Ureter (tissue), 1 donor: ENCODE measurements around the gene TRIM14. TPM values are rescaled to one million over a fixed set of nuclear protein-coding genes. Genes with fewer than 3 reads are reported as not detected.
A peak's percentile ranks its signal among the peaks of the same experiment; 100 is the strongest.
"Not testable (repeated sequence)": the region's sequence is repeated elsewhere in the genome, so short reads cannot be mapped to it uniquely, and the experiment has no call there.

ENCODE experiments used
- DNase-seq: peaks from one replicate; pipeline ENCODE4 v3.0.0-alpha.2; 2020; ENCODE audit warnings: low spot score
- total RNA-seq: library from RNA; stranded (reverse); gene quantifications from one replicate; pipeline ENCODE4 v1.2.4, GENCODE V29; 2023
- donor health status: DM: yes; HTN: yes; CAD: no.

TRIM14 gene
- total RNA-seq, 1 donor from 2014 or later = 66.9 TPM

GRCh38 chr9:98083566-98084183, 35.3 kb downstream of the TRIM14 start:
- DNase-seq = no peak

GRCh38 chr9:98083061-98083501, 35.9 kb downstream of the TRIM14 start:
- no peak for DNase-seq

- no peak for DNase-seq
These were observed 37.4 kb downstream of the TRIM14 start for GRCh38 chr9:98081477-98082219.

- no peak for DNase-seq
These were observed 38.2 kb downstream of the TRIM14 start for GRCh38 chr9:98080780-98081179.

DNA sequence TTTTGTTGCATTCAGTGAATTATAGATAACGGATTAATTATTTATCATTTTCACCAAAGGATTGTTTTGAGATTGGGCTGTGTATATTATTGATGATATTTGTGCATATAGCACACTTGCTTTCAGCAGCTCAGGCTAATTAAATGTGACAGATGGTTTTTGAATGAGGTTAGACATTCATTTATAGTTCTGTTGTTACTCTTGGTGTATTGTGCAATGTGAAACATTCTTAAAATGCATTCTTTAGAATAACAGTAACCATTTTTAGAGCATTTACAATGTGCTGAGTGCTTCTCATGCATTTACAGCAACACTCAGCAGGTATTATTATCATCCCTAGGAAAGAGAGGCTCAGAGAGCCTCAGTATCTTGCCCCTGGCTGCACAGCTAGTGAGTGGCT, 38.7 kb downstream of the TRIM14 start:
- no peak for DNase-seq

- no peak for DNase-seq
These were observed 40.1 kb downstream of the TRIM14 start for GRCh38 chr9:98078895-98079294.

DNA sequence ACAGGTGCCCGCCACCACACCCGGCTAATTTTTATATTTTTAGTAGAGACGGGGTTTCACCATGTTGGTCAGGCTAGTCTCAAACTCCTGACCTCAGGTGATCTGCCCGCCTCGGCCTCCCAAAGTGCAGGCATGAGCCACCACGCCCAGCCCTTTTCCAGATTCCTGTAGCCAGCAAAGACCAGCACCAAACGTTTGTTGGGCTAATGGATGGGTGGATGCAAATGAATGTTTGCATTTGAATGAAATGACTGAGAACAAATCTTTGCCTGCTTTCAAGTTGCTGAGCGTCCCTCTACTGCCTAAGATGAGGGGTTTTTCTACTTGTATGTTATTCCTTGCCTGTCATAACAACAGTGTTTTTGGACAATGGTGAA, 42.5 kb downstream of the TRIM14 start:
- not testable (repeated sequence) for DNase-seq

DNA sequence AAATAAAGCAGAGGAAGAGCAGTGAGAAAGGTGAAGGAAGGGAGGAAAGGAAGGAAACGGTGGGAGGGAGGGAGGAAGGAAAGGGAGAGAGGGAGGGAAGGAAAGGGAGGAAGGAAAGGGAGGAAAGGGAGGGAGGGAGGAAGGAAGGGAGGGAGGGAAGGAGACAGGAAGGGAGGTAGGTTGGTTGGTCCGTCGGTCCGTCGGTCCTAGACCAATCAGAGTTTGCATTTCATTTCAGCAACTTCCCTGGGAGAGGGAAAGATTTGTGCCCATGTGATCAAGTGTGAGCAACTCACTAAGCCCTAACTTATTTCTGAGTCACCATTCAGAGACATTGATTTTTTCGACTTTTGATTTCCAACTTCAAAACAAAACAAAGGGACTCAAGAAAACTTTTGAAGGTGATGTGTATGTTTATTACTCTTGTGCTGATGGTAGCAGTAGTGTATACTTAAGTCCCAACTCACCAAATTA, 43.7 kb downstream of the TRIM14 start:
- no peak for DNase-seq

- DNase-seq = peak; percentile 70
These were observed 44.7 kb downstream of the TRIM14 start for GRCh38 chr9:98074115-98074990.

GRCh38 chr9:98071737-98072136, 47.3 kb downstream of the TRIM14 start:
- DNase-seq = no peak

DNA sequence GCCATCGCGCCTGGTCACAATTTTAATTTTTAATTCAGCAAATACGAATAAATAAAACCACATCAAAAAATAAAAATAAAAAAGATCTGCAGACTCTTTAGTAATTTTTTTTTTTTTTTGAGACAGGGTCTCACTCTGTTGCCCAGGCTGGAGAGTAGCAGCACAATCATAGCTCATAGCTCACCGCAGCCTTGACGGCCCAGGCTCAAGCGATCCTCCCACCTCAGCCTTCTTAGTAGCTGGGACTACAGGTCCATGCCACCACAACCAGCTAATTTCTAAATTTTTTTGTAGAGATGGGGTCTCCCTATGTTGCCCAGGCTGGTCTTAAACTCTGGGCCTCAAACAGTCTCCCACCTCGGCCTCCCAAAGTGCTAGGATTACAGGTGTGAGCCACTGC, 48.3 kb downstream of the TRIM14 start:
- no peak for DNase-seq

GRCh38 chr9:98069551-98069950, 49.5 kb downstream of the TRIM14 start:
- no peak for DNase-seq

GRCh38 chr9:98067184-98067583, 51.8 kb downstream of the TRIM14 start:
- DNase-seq = no peak

DNA sequence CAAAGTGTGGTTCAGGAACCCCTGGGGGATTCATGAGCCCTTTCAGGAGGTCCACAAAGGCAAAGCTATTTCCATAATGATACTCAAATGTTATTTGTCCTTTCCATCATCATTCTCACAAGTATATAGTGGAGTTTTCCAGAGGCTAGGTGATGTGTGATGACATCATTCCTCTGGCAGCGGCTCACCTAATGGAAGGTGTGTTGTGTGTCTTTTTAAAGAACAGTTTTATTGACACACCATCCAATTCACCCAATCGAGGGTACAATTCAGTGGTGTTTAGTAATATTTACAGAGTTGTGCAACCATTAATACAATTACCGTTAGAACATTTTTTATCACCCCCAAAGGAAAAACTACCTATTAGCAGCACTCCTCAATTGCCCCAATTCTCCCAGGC, 52.8 kb downstream of the TRIM14 start:
- DNase-seq = no peak

GRCh38 chr9:98064623-98065392, 54.2 kb downstream of the TRIM14 start:
- no peak for DNase-seq

GRCh38 chr9:98062161-98062560, 56.9 kb downstream of the TRIM14 start:
- DNase-seq = no peak

DNA sequence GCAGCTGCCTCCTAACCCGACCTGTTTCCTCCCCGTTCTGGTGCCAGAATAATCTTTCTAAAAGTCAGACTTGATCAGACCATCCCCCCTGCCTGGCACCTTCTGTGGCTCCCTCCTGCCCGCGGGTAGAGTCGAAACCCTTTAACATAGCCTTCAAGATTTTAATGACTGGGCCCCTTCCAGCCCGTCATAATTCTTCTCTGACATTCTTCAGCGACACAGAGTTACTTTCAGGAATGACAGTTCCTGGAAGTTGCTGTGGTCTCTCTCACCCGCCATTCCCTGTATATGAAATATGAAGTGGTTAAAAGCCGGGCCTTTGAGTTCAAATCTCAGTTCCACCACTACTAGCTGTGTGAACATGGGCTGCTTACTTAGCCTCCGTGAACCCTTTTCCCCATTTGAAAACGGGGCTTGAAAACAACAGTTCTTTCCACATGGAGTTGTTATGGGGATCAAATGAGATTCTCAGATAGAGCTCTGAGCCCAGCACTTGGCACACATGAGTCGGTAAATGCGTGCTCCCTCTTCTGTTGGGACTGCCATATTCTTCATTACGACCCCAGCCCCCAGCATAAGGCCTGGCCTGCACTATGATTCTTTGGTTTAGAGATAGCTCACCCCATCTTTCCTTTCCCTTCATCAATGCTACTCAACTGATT, 61.8 kb downstream of the TRIM14 start:
- no peak for DNase-seq

- peak; percentile 93 for DNase-seq
These were observed 62.5 kb downstream of the TRIM14 start, which contains the start of gene NANS for GRCh38 chr9:98056269-98057137. Gene NANS (plus strand): TSS chr9:98056732. CDS start chr9:98056809, 77 bp downstream.

GRCh38 chr9:98054376-98054951, 64.6 kb downstream of the TRIM14 start:
- DNase-seq = no peak

- no peak for DNase-seq
These were observed 68.7 kb downstream of the TRIM14 start for GRCh38 chr9:98050351-98050750.
